Measurements from ENCODE around the gene TMEM238. TPM values are rescaled to one million over a fixed set of nuclear protein-coding genes. Genes with fewer than 3 reads are reported as not detected.
"Not testable (repeated sequence)": the region's sequence is repeated elsewhere in the genome, so short reads cannot be mapped to it uniquely, and the experiment has no call there.

Gene TMEM238
- total and polyA plus RNA-seq, 2 donors (not counting 3 experiments of a cell fraction or from before 2014, with no cell fraction given) = 0.18 to 0.35 TPM

GRCh38 chr19:55423225-55424005 is 39.3 kb upstream of the TMEM238 start:
- no peaks in the 10 kb centered on the region for H3K9me1 ChIP-seq (replicated peaks; ENCODE audit: control insufficient read depth, extremely low read depth, insufficient read depth, low read length)
- H3K4me1 ChIP-seq (ENCODE audit: control insufficient read depth, extremely low read depth, insufficient read depth, low read length) = no peaks in the 10 kb centered on the region
- no peak for DNase-seq (ENCODE audit: low read depth, low spot score)
- dilution Hi-C loops (cut with MboI; ENCODE audit: extremely low pct_ligation_motif_present, low sequenced_read_pairs) (no loop called here), intact Hi-C loops (cut with micrococcal nuclease) (no loop called here)
- no peak for FAIRE-seq
- H3K4me3 ChIP-seq (replicated peaks in 1 of 3; ENCODE audit: insufficient read depth in 1 of 3, low read depth in 1 of 3, low read length in 3 of 3) = no peak overlapping the region
- no peaks in the 10 kb centered on the region for H3K9me3 ChIP-seq (replicated peaks; ENCODE audit: control insufficient read depth, insufficient read depth, low read length)
- no peak for TF ChIP-seq JUN (IDR thresholded peaks at IDR 0.05; ENCODE audit: borderline replicate concordance, insufficient read depth, insufficient read length, low read depth)
- no peak for TF ChIP-seq MAX (IDR thresholded peaks at IDR 0.05; ENCODE audit: insufficient read depth, insufficient read length)
- no peak for TF ChIP-seq MYC (IDR thresholded peaks at IDR 0.05; ENCODE audit: low read depth, low read length)
- TF ChIP-seq POLR2AphosphoS5 (IDR thresholded peaks at IDR 0.05; ENCODE audit: insufficient read depth, low read depth, low read length) = no peak
- TF ChIP-seq CTCF (IDR thresholded peaks at IDR 0.05; ENCODE audit: extremely low read depth in 1 of 2, insufficient read depth in 1 of 2, low read depth in 1 of 2, low read length in 2 of 2) = no peak
- TF ChIP-seq POLR2A (IDR thresholded peaks at IDR 0.05; ENCODE audit: low read depth, low read length) = no peak
- no peak for TF ChIP-seq GATA2 (IDR thresholded peaks at IDR 0.05; ENCODE audit: insufficient read depth, insufficient read length, low read depth, low read length)
- no peak for TF ChIP-seq EZH2 (IDR thresholded peaks at IDR 0.05; ENCODE audit: borderline replicate concordance, low read depth, low read length, severe bottlenecking)
- CTCF ChIA-PET = interaction anchor here (1.6 kb wide), 1 partner anchor 80 kb away, joined by 5 read pairs; no protein-coding TSS in a partner anchor
- POLR2A ChIA-PET = no interaction called here
- no peak overlapping the region for H3K27ac ChIP-seq (ENCODE audit: insufficient read depth, low read depth, low read length)
- no peaks in the 10 kb centered on the region for H4K20me1 ChIP-seq (replicated peaks; ENCODE audit: control insufficient read depth, extremely low read depth, insufficient read depth, low read length)
- H3K9ac ChIP-seq (replicated peaks; ENCODE audit: extremely low read depth, insufficient read depth, low read length) = no peak overlapping the region
- H2AFZ ChIP-seq (ENCODE audit: low read depth, low read length) = no peak overlapping the region
- no peak overlapping the region for H3K4me2 ChIP-seq (ENCODE audit: insufficient read depth, low read length)
- H3K27me3 ChIP-seq (ENCODE audit: control insufficient read depth in 2 of 2, insufficient read depth in 2 of 2, low read length in 2 of 2) = peaks cover 0 to 10% of the 10 kb centered on the region in 2 experiments
- no peaks in the 10 kb centered on the region for H3K79me2 ChIP-seq (ENCODE audit: control insufficient read depth, insufficient read depth, low read length)
- H3K36me3 ChIP-seq (ENCODE audit: control insufficient read depth in 2 of 2, extremely low read depth in 1 of 2, insufficient read depth in 2 of 2, low read length in 2 of 2) = no peaks in the 10 kb centered on the region
- no TSS peak for BruUV-seq (replicated peaks)

- DNase-seq (ENCODE audit: low read depth, low spot score); H3K36me3 ChIP-seq (ENCODE audit: control insufficient read depth in 2 of 2, extremely low read depth in 1 of 2, insufficient read depth in 2 of 2, low read length in 2 of 2); H3K79me2 ChIP-seq (ENCODE audit: control insufficient read depth, insufficient read depth, low read length); BruUV-seq (replicated peaks); dilution Hi-C loops (cut with MboI; ENCODE audit: extremely low pct_ligation_motif_present, low sequenced_read_pairs); H3K4me2 ChIP-seq (ENCODE audit: insufficient read depth, low read length); H3K9ac ChIP-seq (replicated peaks; ENCODE audit: extremely low read depth, insufficient read depth, low read length); H2AFZ ChIP-seq (ENCODE audit: low read depth, low read length); H3K4me1 ChIP-seq (ENCODE audit: control insufficient read depth, extremely low read depth, insufficient read depth, low read length); H3K4me3 ChIP-seq (replicated peaks in 1 of 3; ENCODE audit: insufficient read depth in 1 of 3, low read depth in 1 of 3, low read length in 3 of 3); H4K20me1 ChIP-seq (replicated peaks; ENCODE audit: control insufficient read depth, extremely low read depth, insufficient read depth, low read length); intact Hi-C loops (cut with micrococcal nuclease); H3K9me3 ChIP-seq (replicated peaks; ENCODE audit: control insufficient read depth, insufficient read depth, low read length); H3K27ac ChIP-seq (ENCODE audit: insufficient read depth, low read depth, low read length); H3K9me1 ChIP-seq (replicated peaks; ENCODE audit: control insufficient read depth, extremely low read depth, insufficient read depth, low read length); POLR2A ChIA-PET: not testable (repeated sequence)
- peak; percentile 48 for FAIRE-seq
- CTCF ChIA-PET = interaction anchor here (4.5 kb wide), 1 partner anchor 280 kb away, joined by 69 read pairs; no protein-coding TSS in a partner anchor
- peaks cover 0 to 10% of the 10 kb centered on the region in 2 experiments for H3K27me3 ChIP-seq (ENCODE audit: control insufficient read depth in 2 of 2, insufficient read depth in 2 of 2, low read length in 2 of 2)
Measured at GRCh38 chr19:55421281-55421680, 37.2 kb upstream of the TMEM238 start.
